GM12872 (cell line): ENCODE data around the gene CIZ1.

Source experiments
- CTCF ChIP-seq: IDR thresholded peaks from 3 replicates; pipeline ENCODE4 v1.5.1; 2011; ENCODE audit warnings: low read depth, mild to moderate bottlenecking, low read length, moderate library complexity; ENCODE audit not compliant: insufficient read depth

Gene CIZ1

GRCh38 chr9:128160603-128160987 lies 30.8 kb downstream of the CIZ1 start:
- no peak for TF ChIP-seq CTCF

- no peak for TF ChIP-seq CTCF
Measured at GRCh38 chr9:128159784-128160602, 31.4 kb downstream of the CIZ1 start, which contains the start of gene BBLN. Gene BBLN (plus strand): TSS chr9:128160265. CDS start chr9:128160408, 143 bp downstream.

DNA sequence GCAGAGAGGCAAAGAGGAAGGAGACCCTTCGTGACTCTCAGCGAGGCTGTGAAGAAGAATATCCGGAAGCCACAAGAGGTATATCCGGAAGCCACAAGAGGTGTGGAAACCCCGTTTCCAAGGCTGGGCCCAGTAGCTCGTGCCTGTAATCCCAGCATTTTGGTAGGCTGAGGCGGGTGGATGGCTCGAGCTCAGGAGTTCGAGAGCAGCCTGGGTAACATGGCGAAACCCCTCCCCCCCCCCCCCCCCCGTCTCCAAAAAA lies 31.9 kb downstream of the CIZ1 start:
- no peak for TF ChIP-seq CTCF

GRCh38 chr9:128155736-128156500 lies 35.5 kb downstream of the CIZ1 start:
- no peak for TF ChIP-seq CTCF

DNA sequence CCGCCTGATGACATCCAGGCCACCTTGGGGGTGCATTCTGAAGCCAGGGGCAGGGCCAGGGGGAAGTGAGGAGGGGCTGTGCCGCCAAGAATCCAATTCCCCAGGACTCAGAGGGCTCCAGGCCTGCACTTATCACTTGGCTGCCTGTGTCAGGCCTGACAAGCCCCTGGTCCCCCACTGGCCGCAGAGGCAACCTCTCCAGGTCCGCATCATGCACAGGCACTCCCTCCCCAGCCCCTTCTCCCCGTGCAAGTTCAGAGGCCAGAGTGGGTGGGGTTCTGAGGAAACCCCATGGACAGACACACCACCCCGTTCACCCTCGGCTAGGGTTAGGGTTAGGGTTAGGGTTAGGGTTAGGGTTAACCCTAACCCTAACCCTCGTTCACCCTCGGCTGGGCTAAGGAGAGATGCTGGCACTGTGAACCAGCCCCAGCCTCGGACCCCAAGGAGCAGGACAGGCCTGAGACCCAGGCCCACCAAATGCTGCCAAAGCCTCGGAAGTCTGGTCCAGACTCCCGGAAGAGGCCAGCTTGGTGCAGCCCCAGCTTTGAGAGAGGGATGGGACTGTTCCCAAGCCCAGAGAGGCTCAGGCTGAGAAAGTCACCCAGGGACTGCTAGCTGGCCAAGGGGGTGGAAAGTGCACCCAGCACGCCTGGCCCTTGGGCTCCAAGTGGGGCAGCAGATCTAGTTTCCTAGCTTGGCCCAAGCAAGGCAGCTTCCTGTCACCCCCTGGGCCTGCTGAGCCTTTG lies 37.3 kb downstream of the CIZ1 start:
- TF ChIP-seq CTCF = no peak

- no peak for TF ChIP-seq CTCF
Measured at GRCh38 chr9:128153060-128153946, 38.1 kb downstream of the CIZ1 start.
